Heart right ventricle (tissue), 16 donors: ENCODE data around the gene CDX2. TPM values are rescaled to one million over a fixed set of nuclear protein-coding genes. Genes with fewer than 3 reads are reported as not detected.
"Not testable (repeated sequence)": the region's sequence is repeated elsewhere in the genome, so short reads cannot be mapped to it uniquely, and the experiment has no call there.

Source experiments
- ATAC-seq, 8 donors: fragments of 200-7000 bp; cut with Tn5 transposase; one replicate each; pipeline ENCODE4 v1.9.1; 2020; ENCODE audit warnings: mild to moderate bottlenecking in 8 of 8, moderate library complexity in 8 of 8, moderate number of reproducible peaks in 1 of 8
- DNase-seq, 2 donors: peaks; one replicate each; pipeline ENCODE4 v3.0.0-alpha.2; 2020
- H3K27ac ChIP-seq, 10 donors: fragments of 200-600 bp; sonication (generic) in 2 of 10; one replicate each; pipeline versions ENCODE4 v1.5.0 to v1.8.0; 2020 to 2022; ENCODE audit warnings: mild to moderate bottlenecking in 3 of 10
- H3K27me3 ChIP-seq, 7 donors: fragments of 200-600 bp; one replicate each; pipeline ENCODE4 v1.8.0; 2021 to 2022; ENCODE audit warnings: mild to moderate bottlenecking in 2 of 7
- H3K36me3 ChIP-seq, 9 donors: fragments of 200-600 bp; sonication (generic) in 1 of 9; one replicate each; pipeline versions ENCODE4 v1.5.0 to v1.8.0; 2020 to 2022; ENCODE audit warnings: mild to moderate bottlenecking in 2 of 9
- H3K4me1 ChIP-seq, 9 donors: fragments of 200-600 bp; sonication (generic) in 1 of 9; one replicate each; pipeline versions ENCODE4 v1.5.0 to v1.8.0; 2020 to 2022; ENCODE audit warnings: mild to moderate bottlenecking in 4 of 9
- H3K4me3 ChIP-seq, 10 donors: fragments of 200-600 bp; sonication (generic) in 2 of 10; one replicate each; pipeline versions ENCODE4 v1.5.0 to v1.8.0; 2020 to 2022; ENCODE audit warnings: mild to moderate bottlenecking in 7 of 10, moderate library complexity in 2 of 10
- H3K9me3 ChIP-seq, 11 donors: fragments of 200-600 bp in 10 of 11; sonication (generic) in 2 of 11; one replicate each; pipeline versions ENCODE4 v1.5.0 to v1.8.0; 2013 to 2022; ENCODE audit warnings: mild to moderate bottlenecking in 2 of 11, control low read depth in 1 of 11, moderate library complexity in 1 of 11
- CTCF ChIP-seq, 9 donors: fragments of 200-600 bp; sonication (generic) in 2 of 9; IDR thresholded peaks; one replicate each; pipeline versions ENCODE4 v1.5.0 to v1.8.0; 2021 to 2022; ENCODE audit warnings: antibody characterized with exemption in 9 of 9, mild to moderate bottlenecking in 5 of 9, moderate library complexity in 1 of 9
- WGBS, 2 donors: extraction: QIAGEN DNeasy Blood & Tissue Kit; methylation state at CpG; one replicate each; pipeline ENCODE4 v1.1.7; 2013; ENCODE audit warnings: inconsistent platforms in 1 of 2; 5-methylcytosine and 5-hydroxymethylcytosine counted together
- intact Hi-C, 10 donors: fragments of 100-400 bp; cut with DNase I; formaldehyde crosslinking; loops; one replicate each; pipeline versions ENCODE4 v1.11.1 to v1.14.2; 2022
- polyA plus RNA-seq, 2 donors: library from polyadenylated mRNA; stranded (reverse); fragments of 200-250 nt; gene quantifications; one replicate each; pipeline ENCODE4 v1.2.3, GENCODE V29; 2013
- total RNA-seq, 10 donors: library from RNA; stranded (reverse); fragmentation: NEBNext Ultra II Directional in 3 of 10; extraction: Animal tissue kit (Norgen Biotek cat#: 25700) in 3 of 10; gene quantifications; one replicate each; pipeline versions ENCODE4 v1.2.1 to v1.2.4, GENCODE V29; 2021 to 2023
- donor health status: Arrhythmogenic right ventricular cardiomyopathy.
- donor health status: ischemic (EF 13 %, LVEDD 7.1; RV severe dilation, severe dysfunction).
- donor health status: healthy with polysubstance abuse.
- donor health status: DM: no; HTN: yes; CAD: no.
- donor health status: DM: no; HTN: no; CAD: no.
- donor health status: ischemic (EF 25% LVEDD 6.9; RV normal size, moderate dysfunction).
- donor health status: ischemic (EF 25% LVEDD 5.7; RV mildly dilated, moderate dysfunction).
- donor health status: healthy.
- donor health status: DM: yes; HTN: yes; CAD: no.
- donor health status: Ischemic cardiomyopathy.
- donor health status: ischemic (EF 35%, LVEDD 5.7; RV mildly dilated, moderate dysfunction).
- donor health status: nonischemic (EF 11% LVEDD 7.7; RV severe dilation, severe dysfunction).
- donor health status: DM: yes; HTN: yes; CAD: no.
- donor health status: PGD.
- donor health status: ischemic (EF 29% LVEDD 5.4; RV normal size, mild dysfunction).
- donor health status: nonischemic (EF 23%, LVEDD 6.1; RV moderate dilation, normal function).

The CDX2 gene
- total and polyA plus RNA-seq, 12 donors = not detected

GRCh38 chr13:27965343-27965739 lies 3.8 kb downstream of the CDX2 start:
- H3K9me3 ChIP-seq = no peaks in the 10 kb centered on the region
- no peak overlapping the region for H3K4me3 ChIP-seq
- no peak for DNase-seq
- TF ChIP-seq CTCF (IDR thresholded peaks at IDR 0.05) = no peak
- WGBS, 2 donors = 48 to 57% methylated on average over 7 of the region's 7 CpGs
- H3K4me1 ChIP-seq = peaks cover 3 to 41% (median 23%) of the 10 kb centered on the region in 9 donors
- no peak overlapping the region for H3K27ac ChIP-seq
- ATAC-seq = no peak
- peaks cover 51 to 100% (median 100%) of the 10 kb centered on the region in 7 donors for H3K27me3 ChIP-seq
- intact Hi-C loops = no loop called here
- no peaks in the 10 kb centered on the region for H3K36me3 ChIP-seq

GRCh38 chr13:27964741-27965323 lies 4.3 kb downstream of the CDX2 start:
- no peak for ATAC-seq
- WGBS, 2 donors = 16 to 21% methylated on average over 15 of the region's 15 CpGs
- Histone ChIP-seq H3K27ac (no peak overlapping the region), H3K4me1 (peaks cover 3 to 46% (median 28%) of the 10 kb centered on the region in 9 donors), H3K27me3 (peaks cover 51 to 100% (median 100%) of the 10 kb centered on the region in 7 donors), H3K4me3 (no peak overlapping the region), H3K9me3 (no peaks in the 10 kb centered on the region), H3K36me3 (no peaks in the 10 kb centered on the region)
- intact Hi-C loops = no loop called here
- no peak for TF ChIP-seq CTCF (IDR thresholded peaks at IDR 0.05)
- DNase-seq = no peak

GRCh38 chr13:27964206-27964605 lies 4.9 kb downstream of the CDX2 start:
- intact Hi-C loops, H3K9me3 ChIP-seq, H3K36me3 ChIP-seq, H3K4me3 ChIP-seq, H3K27ac ChIP-seq, ATAC-seq, DNase-seq: not testable (repeated sequence)
- H3K27me3 ChIP-seq = peaks cover 49 to 100% (median 100%) of the 10 kb centered on the region in 7 donors
- H3K4me1 ChIP-seq = peaks cover 3 to 50% (median 34%) of the 10 kb centered on the region in 9 donors
- WGBS, 2 donors = 39 to 40% methylated on average over 13 of the region's 13 CpGs

- no peak for ATAC-seq
- DNase-seq = no peak
- Histone ChIP-seq H3K4me1 (peaks cover 3 to 43% (median 29%) of the 10 kb centered on the region in 9 donors), H3K27me3 (peaks cover 45 to 100% (median 100%) of the 10 kb centered on the region in 7 donors), H3K4me3 (no peak overlapping the region), H3K9me3 (no peaks in the 10 kb centered on the region), H3K36me3 (no peaks in the 10 kb centered on the region), H3K27ac (no peak overlapping the region)
- WGBS, 2 donors = 72 to 74% methylated on average over 3 of the region's 3 CpGs
- TF ChIP-seq CTCF (IDR thresholded peaks at IDR 0.05) = no peak
- intact Hi-C loops = no loop called here
These were observed 5.6 kb downstream of the CDX2 start for GRCh38 chr13:27963491-27963890.

GRCh38 chr13:27962982-27963381 lies 6.1 kb downstream of the CDX2 start:
- WGBS, 2 donors = 59 to 64% methylated on average over 9 of the region's 9 CpGs
- H3K27me3 ChIP-seq = peaks cover 40 to 100% (median 100%) of the 10 kb centered on the region in 7 donors

More at GRCh38 chr13:27962982-27963381, 6.1 kb downstream of the CDX2 start:
- Histone ChIP-seq H3K9me3 (no peaks in the 10 kb centered on the region), H3K4me3 (no peak overlapping the region), H3K27ac (no peak overlapping the region), H3K36me3 (no peaks in the 10 kb centered on the region), H3K4me1 (peaks cover 3 to 38% (median 24%) of the 10 kb centered on the region in 9 donors)
- intact Hi-C loops = no loop called here
- TF ChIP-seq CTCF (IDR thresholded peaks at IDR 0.05) = no peak
- no peak for ATAC-seq
- no peak for DNase-seq
